Retinal pigment epithelial cell (primary cell): ENCODE results near the gene IGDCC3.

Experiments used
- DNase-seq: peaks from one replicate; pipeline ENCODE4 v3.0.0-alpha.2; 2010; ENCODE audit warnings: low read depth
- H3K4me3 ChIP-seq: 2 replicates; pipeline ENCODE4 v1.5.1; 2011; ENCODE audit warnings: mild to moderate bottlenecking, low read length, control low read depth, moderate library complexity
- CTCF ChIP-seq: conservative IDR thresholded peaks from 2 replicates; pipeline ENCODE4 v1.5.1; 2011; ENCODE audit warnings: low read depth, low read length, control low read depth, inconsistent platforms

IGDCC3 gene

GRCh38 chr15:65330934-65331645 is 46.7 kb downstream of the IGDCC3 start:
- no peak overlapping the region for H3K4me3 ChIP-seq
- DNase-seq = no peak
- TF ChIP-seq CTCF = no peak

GRCh38 chr15:65329984-65330735 is 47.6 kb downstream of the IGDCC3 start:
- no peak for DNase-seq
- no peak overlapping the region for H3K4me3 ChIP-seq
- no peak for TF ChIP-seq CTCF

- DNase-seq = no peak
- TF ChIP-seq CTCF = no peak
- H3K4me3 ChIP-seq = no peak overlapping the region
Observed at GRCh38 chr15:65329288-65329983, 48.4 kb downstream of the IGDCC3 start.

- no peak for DNase-seq
- no peak for TF ChIP-seq CTCF
- no peak overlapping the region for H3K4me3 ChIP-seq
Observed at GRCh38 chr15:65328506-65329287, 49.1 kb downstream of the IGDCC3 start.

GRCh38 chr15:65327651-65328393 is 50.0 kb downstream of the IGDCC3 start:
- no peak overlapping the region for H3K4me3 ChIP-seq
- TF ChIP-seq CTCF = no peak
- DNase-seq = no peak

GRCh38 chr15:65326818-65327217 is 51.0 kb downstream of the IGDCC3 start:
- DNase-seq = no peak
- TF ChIP-seq CTCF = no peak
- no peak overlapping the region for H3K4me3 ChIP-seq
